A549 (cell line): Measurements from ENCODE around the gene TSHR.

Source experiments
- CTCF ChIP-seq: fragments of >200 bp; sonication (Bioruptor Twin); formaldehyde crosslinking; IDR thresholded peaks from 3 replicates; pipeline ENCODE4 v1.5.1; 2016
- HDAC2 ChIP-seq: fragments of 200-600 bp; sonication (generic); IDR thresholded peaks from 2 replicates; pipeline ENCODE4 v1.6.1; 2016
- KDM1A ChIP-seq: fragments of 200-600 bp; sonication (generic); IDR thresholded peaks from 2 replicates; pipeline ENCODE4 v1.6.1; 2016; ENCODE audit warnings: low read depth, mild to moderate bottlenecking
- POLR2A ChIP-seq: IDR thresholded peaks from 2 replicates; pipeline ENCODE4 v1.6.1; 2012; ENCODE audit warnings: mild to moderate bottlenecking, low read length
- RFX5 ChIP-seq: fragments of 450-650 bp; IDR thresholded peaks from 2 replicates; pipeline ENCODE4 v1.7.1; 2014; ENCODE audit warnings: antibody characterized with exemption, mild to moderate bottlenecking, moderate library complexity
- TF ChIP-seq, protein P1 (sequence below): fragments of 200-600 bp; sonication (generic); IDR thresholded peaks from 2 replicates; pipeline ENCODE4 v1.6.1; 2016; ENCODE audit warnings: antibody characterized with exemption, mild to moderate bottlenecking, moderate library complexity

DNA sequence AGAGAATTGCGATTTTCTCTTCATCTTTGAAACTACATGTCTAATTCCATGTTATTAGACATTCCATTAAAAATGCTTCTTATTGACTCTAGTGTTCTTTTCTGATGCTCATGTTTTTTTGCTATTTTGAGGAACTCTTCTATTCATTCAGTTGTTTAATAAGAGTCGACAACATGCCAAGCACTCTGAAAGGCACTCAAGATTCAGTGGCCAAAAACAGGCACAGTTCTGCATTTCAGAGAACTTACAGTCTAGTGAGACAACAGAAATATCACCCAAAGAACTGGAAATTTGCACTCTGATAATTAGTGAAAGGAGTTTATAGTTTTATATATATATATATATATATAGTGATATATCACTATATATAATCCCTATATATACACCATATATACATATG, 111.7 kb downstream of the TSHR start:
- TF ChIP-seq POLR2A (no peak), HDAC2 (no peak), KDM1A (no peak), CTCF (no peak), RFX5 (no peak)
- TF ChIP-seq, protein P1, sequence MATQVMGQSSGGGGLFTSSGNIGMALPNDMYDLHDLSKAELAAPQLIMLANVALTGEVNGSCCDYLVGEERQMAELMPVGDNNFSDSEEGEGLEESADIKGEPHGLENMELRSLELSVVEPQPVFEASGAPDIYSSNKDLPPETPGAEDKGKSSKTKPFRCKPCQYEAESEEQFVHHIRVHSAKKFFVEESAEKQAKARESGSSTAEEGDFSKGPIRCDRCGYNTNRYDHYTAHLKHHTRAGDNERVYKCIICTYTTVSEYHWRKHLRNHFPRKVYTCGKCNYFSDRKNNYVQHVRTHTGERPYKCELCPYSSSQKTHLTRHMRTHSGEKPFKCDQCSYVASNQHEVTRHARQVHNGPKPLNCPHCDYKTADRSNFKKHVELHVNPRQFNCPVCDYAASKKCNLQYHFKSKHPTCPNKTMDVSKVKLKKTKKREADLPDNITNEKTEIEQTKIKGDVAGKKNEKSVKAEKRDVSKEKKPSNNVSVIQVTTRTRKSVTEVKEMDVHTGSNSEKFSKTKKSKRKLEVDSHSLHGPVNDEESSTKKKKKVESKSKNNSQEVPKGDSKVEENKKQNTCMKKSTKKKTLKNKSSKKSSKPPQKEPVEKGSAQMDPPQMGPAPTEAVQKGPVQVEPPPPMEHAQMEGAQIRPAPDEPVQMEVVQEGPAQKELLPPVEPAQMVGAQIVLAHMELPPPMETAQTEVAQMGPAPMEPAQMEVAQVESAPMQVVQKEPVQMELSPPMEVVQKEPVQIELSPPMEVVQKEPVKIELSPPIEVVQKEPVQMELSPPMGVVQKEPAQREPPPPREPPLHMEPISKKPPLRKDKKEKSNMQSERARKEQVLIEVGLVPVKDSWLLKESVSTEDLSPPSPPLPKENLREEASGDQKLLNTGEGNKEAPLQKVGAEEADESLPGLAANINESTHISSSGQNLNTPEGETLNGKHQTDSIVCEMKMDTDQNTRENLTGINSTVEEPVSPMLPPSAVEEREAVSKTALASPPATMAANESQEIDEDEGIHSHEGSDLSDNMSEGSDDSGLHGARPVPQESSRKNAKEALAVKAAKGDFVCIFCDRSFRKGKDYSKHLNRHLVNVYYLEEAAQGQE: no peak
